ENCODE data around the gene DIAPH3. TPM values are rescaled to one million over a fixed set of nuclear protein-coding genes. Genes with fewer than 3 reads are reported as not detected.

DIAPH3 gene
- total and polyA plus RNA-seq, 2 of the 8 experiments (the other 6 are each of a cell fraction or from before 2014, with no cell fraction given), result 8.0 to 30.8 TPM

GRCh38 chr13:60095300-60095699 is 68.4 kb downstream of the DIAPH3 start (continued):
- TF ChIP-seq, protein P1, sequence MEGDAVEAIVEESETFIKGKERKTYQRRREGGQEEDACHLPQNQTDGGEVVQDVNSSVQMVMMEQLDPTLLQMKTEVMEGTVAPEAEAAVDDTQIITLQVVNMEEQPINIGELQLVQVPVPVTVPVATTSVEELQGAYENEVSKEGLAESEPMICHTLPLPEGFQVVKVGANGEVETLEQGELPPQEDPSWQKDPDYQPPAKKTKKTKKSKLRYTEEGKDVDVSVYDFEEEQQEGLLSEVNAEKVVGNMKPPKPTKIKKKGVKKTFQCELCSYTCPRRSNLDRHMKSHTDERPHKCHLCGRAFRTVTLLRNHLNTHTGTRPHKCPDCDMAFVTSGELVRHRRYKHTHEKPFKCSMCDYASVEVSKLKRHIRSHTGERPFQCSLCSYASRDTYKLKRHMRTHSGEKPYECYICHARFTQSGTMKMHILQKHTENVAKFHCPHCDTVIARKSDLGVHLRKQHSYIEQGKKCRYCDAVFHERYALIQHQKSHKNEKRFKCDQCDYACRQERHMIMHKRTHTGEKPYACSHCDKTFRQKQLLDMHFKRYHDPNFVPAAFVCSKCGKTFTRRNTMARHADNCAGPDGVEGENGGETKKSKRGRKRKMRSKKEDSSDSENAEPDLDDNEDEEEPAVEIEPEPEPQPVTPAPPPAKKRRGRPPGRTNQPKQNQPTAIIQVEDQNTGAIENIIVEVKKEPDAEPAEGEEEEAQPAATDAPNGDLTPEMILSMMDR (IDR thresholded peaks at IDR 0.05; ENCODE audit: control extremely low read depth in 1 of 3, insufficient read depth in 1 of 3, low read depth in 1 of 3, low read length in 3 of 3), result no peak

All from H1 (cell line).